Neuronal stem cell (in vitro differentiated cells): ENCODE data around the gene PKNOX2.
A peak's percentile ranks its signal among the peaks of the same experiment; 100 is the strongest.

Source experiments
- DNase-seq: peaks from one replicate; pipeline ENCODE4 v3.0.0-alpha.2; 2013; ENCODE audit warnings: low spot score
- H2AFZ ChIP-seq: one replicate; pipeline ENCODE4 v1.6.1; 2013; ENCODE audit warnings: mild to moderate bottlenecking, low read length, inconsistent platforms
- H2AK5ac ChIP-seq: 2 replicates; pipeline ENCODE4 v1.6.1; 2013; ENCODE audit warnings: low read depth, mild to moderate bottlenecking, inconsistent platforms, low read length, moderate library complexity, mixed read lengths
- H2BK120ac ChIP-seq: 2 replicates; pipeline ENCODE4 v1.6.1; 2013; ENCODE audit warnings: low read depth, mild to moderate bottlenecking, inconsistent platforms, low read length, moderate library complexity, mixed read lengths
- H2BK12ac ChIP-seq: one replicate; pipeline ENCODE4 v1.6.1; 2013; ENCODE audit warnings: low read length, inconsistent platforms
- H2BK15ac ChIP-seq: 2 replicates; pipeline ENCODE4 v1.6.1; 2013; ENCODE audit warnings: mild to moderate bottlenecking, low read length, inconsistent platforms, mixed read lengths
- H2BK5ac ChIP-seq: one replicate; pipeline ENCODE4 v1.6.1; 2013; ENCODE audit warnings: inconsistent platforms, mild to moderate bottlenecking, low read length, moderate library complexity
- H3K14ac ChIP-seq: one replicate; pipeline ENCODE4 v1.6.1; 2013; ENCODE audit warnings: low read length, inconsistent platforms
- H3K18ac ChIP-seq: 2 replicates; pipeline ENCODE4 v1.6.1; 2013; ENCODE audit warnings: low read length, inconsistent platforms
- H3K23ac ChIP-seq: 2 replicates; pipeline ENCODE4 v1.6.1; 2013; ENCODE audit warnings: low read depth, mild to moderate bottlenecking, mixed read lengths, low read length, inconsistent platforms; ENCODE audit not compliant: poor library complexity
- H3K27ac ChIP-seq: replicated peaks from 3 replicates; pipeline ENCODE4 v1.5.1; 2013; ENCODE audit warnings: low read length, inconsistent platforms
- H3K27me3 ChIP-seq, 3 experiments: 2 replicates each; pipeline ENCODE4 v1.6.1; 2013; ENCODE audit warnings: low read length in 3 of 3, mild to moderate bottlenecking in 2 of 3, inconsistent platforms in 1 of 3, low read depth in 1 of 3, mixed read lengths in 1 of 3, moderate library complexity in 1 of 3; ENCODE audit not compliant: control insufficient read depth in 3 of 3, insufficient read depth in 3 of 3
- H3K36me3 ChIP-seq, 2 donors: replicated peaks in 1 of 2; 2 replicates each; pipeline ENCODE4 v1.6.1; 2013; ENCODE audit warnings: low read length in 2 of 2; ENCODE audit not compliant: control insufficient read depth in 2 of 2, insufficient read depth in 2 of 2
- H3K4ac ChIP-seq: 2 replicates; pipeline ENCODE4 v1.6.1; 2013; ENCODE audit warnings: inconsistent platforms, mild to moderate bottlenecking, low read length, moderate library complexity
- H3K4me1 ChIP-seq, 2 donors: 1 replicate in 1 of 2; 2 replicates in 1 of 2; pipeline ENCODE4 v1.6.1; 2013; ENCODE audit warnings: low read length in 2 of 2, low read depth in 1 of 2; ENCODE audit not compliant: control insufficient read depth in 2 of 2, insufficient read depth in 1 of 2
- H3K4me2 ChIP-seq: one replicate; pipeline ENCODE4 v1.6.1; 2013; ENCODE audit warnings: mild to moderate bottlenecking, low read length, inconsistent platforms; ENCODE audit not compliant: insufficient read depth, poor library complexity, severe bottlenecking
- H3K4me3 ChIP-seq, 2 donors: 2 replicates each; pipeline ENCODE4 v1.5.1; 2013; ENCODE audit warnings: low read length in 2 of 2, mild to moderate bottlenecking in 2 of 2, inconsistent platforms in 1 of 2, moderate library complexity in 1 of 2
- H3K79me1 ChIP-seq: one replicate; pipeline ENCODE4 v1.6.1; 2013; ENCODE audit warnings: low read depth, mild to moderate bottlenecking, inconsistent platforms, low read length, moderate library complexity
- H3K9ac ChIP-seq: one replicate; pipeline ENCODE4 v1.6.1; 2013; ENCODE audit warnings: mild to moderate bottlenecking, low read depth, low read length, inconsistent platforms; ENCODE audit not compliant: poor library complexity
- H3K9me3 ChIP-seq, 2 donors: replicated peaks in 1 of 2; 2 replicates each; pipeline versions ENCODE3 to v1.6.1; 2013; ENCODE audit warnings: low read length in 2 of 2, mild to moderate bottlenecking in 2 of 2, inconsistent platforms in 1 of 2, low read depth in 1 of 2, mixed read lengths in 1 of 2, moderate library complexity in 1 of 2; ENCODE audit not compliant: control insufficient read depth in 2 of 2, insufficient read depth in 1 of 2
- H4K8ac ChIP-seq: one replicate; pipeline ENCODE4 v1.6.1; 2013; ENCODE audit warnings: low read depth, mild to moderate bottlenecking, inconsistent platforms, low read length, moderate library complexity
- H4K91ac ChIP-seq: one replicate; pipeline ENCODE4 v1.6.1; 2013; ENCODE audit warnings: low read length, low read depth, mild to moderate bottlenecking, inconsistent platforms; ENCODE audit not compliant: poor library complexity
- WGBS, 2 donors: extraction: QIAGEN DNeasy Blood & Tissue Kit; methylation state at CpG; one replicate each; pipeline ENCODE4 v1.1.7; 2013; ENCODE audit warnings: missing lambda C conversion rate in 2 of 2, mixed read lengths in 1 of 2; ENCODE audit not compliant: insufficient read length in 2 of 2, insufficient replicate concordance in 1 of 2; ENCODE audit errors: extremely low coverage in 2 of 2; 5-methylcytosine and 5-hydroxymethylcytosine counted together

The PKNOX2 gene

GRCh38 chr11:125199915-125200314 is 35.4 kb downstream of the PKNOX2 start:
- peaks cover 8% of the 10 kb centered on the region for H3K79me1 ChIP-seq
- H3K9me3 ChIP-seq = peaks cover 1 to 15% of the 10 kb centered on the region in 2 donors
- H3K4me1 ChIP-seq = peaks cover 10 to 36% of the 10 kb centered on the region in 2 donors
- no peak for DNase-seq
- H2BK15ac ChIP-seq = no peak overlapping the region
- WGBS, 2 donors = no CpG with 5 or more reads among the region's 2 CpGs
- H3K27ac ChIP-seq = no peak overlapping the region
- no peak overlapping the region for H3K14ac ChIP-seq
- no peak overlapping the region for H3K23ac ChIP-seq
- no peak overlapping the region for H2BK12ac ChIP-seq
- no peak overlapping the region for H2BK120ac ChIP-seq
- H3K4me2 ChIP-seq = no peak overlapping the region
- H2AK5ac ChIP-seq = peak overlapping the region; percentile 21
- no peaks in the 10 kb centered on the region for H3K27me3 ChIP-seq
- H2BK5ac ChIP-seq = no peak overlapping the region
- no peak overlapping the region for H3K4me3 ChIP-seq
- no peak overlapping the region for H2AFZ ChIP-seq
- H3K18ac ChIP-seq = peak overlapping the region; percentile 5
- no peak overlapping the region for H4K8ac ChIP-seq
- H3K9ac ChIP-seq = no peak overlapping the region
- no peak overlapping the region for H4K91ac ChIP-seq
- H3K4ac ChIP-seq = no peak overlapping the region
- H3K36me3 ChIP-seq = peaks cover 1 to 57% of the 10 kb centered on the region in 2 donors

GRCh38 chr11:125200441-125200840 is 35.9 kb downstream of the PKNOX2 start:
- H3K4me1 ChIP-seq = peaks cover 10 to 36% of the 10 kb centered on the region in 2 donors
- WGBS, 2 donors = no CpG with 5 or more reads among the region's 11 CpGs
- peak overlapping the region; percentile 21 for H2AK5ac ChIP-seq
- H3K4me2 ChIP-seq = no peak overlapping the region
- H3K9ac ChIP-seq = no peak overlapping the region
- no peak overlapping the region for H2BK12ac ChIP-seq
- DNase-seq = no peak
- H3K27me3 ChIP-seq = no peaks in the 10 kb centered on the region
- H3K4me3 ChIP-seq = peak overlapping the region in 1 of 2 donors; percentile 55
- H2AFZ ChIP-seq = no peak overlapping the region
- no peak overlapping the region for H2BK5ac ChIP-seq
- no peak overlapping the region for H2BK120ac ChIP-seq
- H2BK15ac ChIP-seq = no peak overlapping the region
- H4K8ac ChIP-seq = no peak overlapping the region
- H3K27ac ChIP-seq = no peak overlapping the region
- no peak overlapping the region for H3K18ac ChIP-seq
- no peak overlapping the region for H3K14ac ChIP-seq
- peaks cover 1 to 55% of the 10 kb centered on the region in 2 donors for H3K36me3 ChIP-seq
- H4K91ac ChIP-seq = no peak overlapping the region
- H3K23ac ChIP-seq = no peak overlapping the region
- peaks cover 8% of the 10 kb centered on the region for H3K79me1 ChIP-seq
- no peak overlapping the region for H3K4ac ChIP-seq
- peaks cover 1 to 15% of the 10 kb centered on the region in 2 donors for H3K9me3 ChIP-seq

DNA sequence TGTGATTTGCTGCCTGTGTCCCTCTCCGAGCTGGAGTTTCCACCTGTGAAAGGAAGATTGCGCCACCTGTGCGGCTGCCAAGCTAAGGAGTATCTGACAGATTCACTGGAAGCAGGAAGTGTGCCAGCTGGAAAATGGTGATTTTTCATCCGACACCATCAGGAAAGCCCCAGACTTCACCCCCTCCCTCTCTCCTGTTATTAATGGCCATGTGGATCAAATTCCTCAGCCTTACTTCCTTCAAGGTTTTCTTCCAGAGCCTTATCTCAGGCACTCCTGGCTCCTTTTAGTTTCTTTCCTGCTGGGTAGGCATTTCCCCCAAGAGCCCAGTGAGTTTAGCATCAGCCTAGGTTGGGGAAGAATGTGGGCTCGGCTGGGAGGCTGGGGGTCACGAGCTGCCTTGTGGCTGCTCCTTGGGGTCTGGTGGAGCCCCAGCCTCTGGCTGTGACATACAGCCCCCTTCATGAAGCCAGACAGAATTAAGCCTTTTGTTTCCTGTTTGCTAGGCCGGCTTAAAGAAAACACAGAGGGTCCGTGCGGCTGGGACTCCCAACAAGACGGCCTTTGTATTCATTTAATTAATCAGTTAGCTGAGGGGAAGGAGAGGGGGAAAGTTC is 37.1 kb downstream of the PKNOX2 start:
- no peak overlapping the region for H4K8ac ChIP-seq
- no peak overlapping the region for H3K4me3 ChIP-seq
- no peak overlapping the region for H3K4me2 ChIP-seq
- peaks cover 1 to 53% of the 10 kb centered on the region in 2 donors for H3K36me3 ChIP-seq
- no peak overlapping the region for H2AFZ ChIP-seq
- no peak overlapping the region for H3K9ac ChIP-seq
- no peak overlapping the region for H3K27ac ChIP-seq
- no peak overlapping the region for H3K4ac ChIP-seq
- no peak overlapping the region for H2BK5ac ChIP-seq
- H4K91ac ChIP-seq = no peak overlapping the region
- DNase-seq = peak; percentile 52
- H3K4me1 ChIP-seq = peaks cover 10 to 37% of the 10 kb centered on the region in 2 donors
- peaks cover 8% of the 10 kb centered on the region for H3K79me1 ChIP-seq
- no peak overlapping the region for H3K23ac ChIP-seq
- H2BK15ac ChIP-seq = no peak overlapping the region
- no CpG with 5 or more reads among the region's 10 CpGs for WGBS, 2 donors
- peaks cover 1 to 7% of the 10 kb centered on the region in 2 donors for H3K9me3 ChIP-seq
- H2BK120ac ChIP-seq = no peak overlapping the region
- no peak overlapping the region for H2BK12ac ChIP-seq
- no peak overlapping the region for H3K14ac ChIP-seq
- no peak overlapping the region for H2AK5ac ChIP-seq
- no peaks in the 10 kb centered on the region for H3K27me3 ChIP-seq
- no peak overlapping the region for H3K18ac ChIP-seq

DNA sequence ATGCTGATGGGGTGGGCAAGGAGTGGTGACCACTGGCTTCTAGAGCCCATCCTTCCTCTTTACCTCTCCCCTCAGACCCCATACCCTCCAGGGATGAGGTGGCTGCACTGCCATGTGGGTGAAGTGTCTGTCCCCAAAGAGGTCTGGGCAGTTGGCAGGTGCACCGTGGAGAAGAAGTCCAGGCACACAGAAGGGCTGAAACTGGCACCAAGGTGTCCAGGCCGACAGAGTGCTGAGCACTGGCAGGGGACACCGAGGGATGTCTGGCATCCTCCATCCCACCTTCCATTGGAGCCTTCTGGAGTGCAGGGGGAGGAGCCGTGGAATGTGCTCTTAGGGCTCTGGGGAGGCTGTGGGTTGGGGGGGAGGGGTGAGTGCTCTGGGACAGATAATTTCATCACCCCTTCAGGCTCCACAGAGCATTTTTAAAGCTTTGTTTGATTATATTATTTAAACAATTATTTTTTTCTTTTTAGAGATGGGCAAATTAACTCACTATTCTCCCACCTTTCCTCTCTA is 37.9 kb downstream of the PKNOX2 start:
- peak overlapping the region; percentile 86 for H3K18ac ChIP-seq
- DNase-seq = no peak
- peaks cover 0 to 1% of the 10 kb centered on the region in 2 donors for H3K9me3 ChIP-seq
- H2BK5ac ChIP-seq = no peak overlapping the region
- H2BK15ac ChIP-seq = no peak overlapping the region
- no peaks in the 10 kb centered on the region for H3K27me3 ChIP-seq
- peak overlapping the region; percentile 90 for H3K23ac ChIP-seq
- H2BK120ac ChIP-seq = no peak overlapping the region
- H3K36me3 ChIP-seq = peaks cover 1 to 46% of the 10 kb centered on the region in 2 donors
- peak overlapping the region in 1 of 2 donors; percentile 27 for H3K4me3 ChIP-seq
- H2AK5ac ChIP-seq = peak overlapping the region; percentile 78
- H4K8ac ChIP-seq = no peak overlapping the region
- WGBS, 2 donors = no CpG with 5 or more reads among the region's 4 CpGs
- H4K91ac ChIP-seq = no peak overlapping the region
- no peak overlapping the region for H3K14ac ChIP-seq
- peaks cover 10 to 38% of the 10 kb centered on the region in 2 donors for H3K4me1 ChIP-seq
- H2AFZ ChIP-seq = no peak overlapping the region
- no peak overlapping the region for H3K4ac ChIP-seq
- H3K79me1 ChIP-seq = peaks cover 8% of the 10 kb centered on the region
- no peak overlapping the region for H3K27ac ChIP-seq
- peak overlapping the region; percentile 77 for H3K9ac ChIP-seq
- no peak overlapping the region for H3K4me2 ChIP-seq
- no peak overlapping the region for H2BK12ac ChIP-seq
